ENCODE measurements around the gene IL32. TPM values are rescaled to one million over a fixed set of nuclear protein-coding genes. Genes with fewer than 3 reads are reported as not detected.
A peak's percentile ranks its signal among the peaks of the same experiment; 100 is the strongest.

The IL32 gene
- total RNA-seq, 4 donors from 2014 or later, result 21.9 to 720 (median 492) TPM

DNA sequence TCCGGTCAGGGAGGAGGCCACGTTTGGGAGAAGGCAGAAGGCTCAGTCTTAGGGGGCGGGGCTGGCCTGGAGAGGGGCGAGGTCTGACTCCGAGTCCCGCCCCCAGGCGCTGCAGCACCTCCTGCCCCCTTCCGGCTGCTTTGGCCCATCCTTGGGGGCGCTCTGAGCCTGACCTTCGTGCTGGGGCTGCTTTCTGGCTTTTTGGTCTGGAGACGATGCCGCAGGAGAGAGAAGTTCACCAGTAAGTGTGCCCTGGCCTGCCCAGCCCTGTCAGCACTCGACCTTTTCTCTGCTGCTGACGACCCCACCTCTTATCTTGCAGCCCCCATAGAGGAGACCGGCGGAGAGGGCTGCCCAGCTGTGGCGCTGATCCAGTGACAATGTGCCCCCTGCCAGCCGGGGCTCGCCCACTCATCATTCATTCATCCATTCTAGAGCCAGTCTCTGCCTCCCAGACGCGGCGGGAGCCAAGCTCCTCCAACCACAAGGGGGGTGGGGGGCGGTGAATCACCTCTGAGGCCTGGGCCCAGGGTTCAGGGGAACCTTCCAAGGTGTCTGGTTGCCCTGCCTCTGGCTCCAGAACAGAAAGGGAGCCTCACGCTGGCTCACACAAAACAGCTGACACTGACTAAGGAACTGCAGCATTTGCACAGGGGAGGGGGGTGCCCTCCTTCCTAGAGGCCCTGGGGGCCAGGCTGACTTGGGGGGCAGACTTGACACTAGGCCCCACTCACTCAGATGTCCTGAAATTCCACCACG, 43.8 kb upstream of the IL32 start:
- H3K9me3 ChIP-seq, result no peaks in the 10 kb centered on the region
- H3K4me1 ChIP-seq, result peaks cover 24 to 57% (median 45%) of the 10 kb centered on the region in 4 donors
- peak overlapping the region; percentile 92 to 94 (median 93) for H3K27ac ChIP-seq
- H3K4me3 ChIP-seq, result peak overlapping the region; percentile 45 to 66 (median 54)
- intact Hi-C loops (cut with DNase I; ENCODE audit: low total_unique reads) (loop anchor here (2.0 kb wide), 1 partner anchor 347 kb away; no protein-coding TSS in a partner anchor), in situ Hi-C loops (cut with MboI; ENCODE audit: low pct_ligation_motif_present in 1 of 4, low pct_unique_long_range_greater_than_20kb in 1 of 4, low sequenced_read_pairs in 3 of 4) (no loop called here)
- no peaks in the 10 kb centered on the region for H3K36me3 ChIP-seq
- TF ChIP-seq EP300 (IDR thresholded peaks at IDR 0.05; ENCODE audit: low read depth) (no peak), POLR2A (IDR thresholded peaks at IDR 0.05) (peak; percentile 6), POLR2AphosphoS5 (IDR thresholded peaks at IDR 0.05) (no peak), CTCF (IDR thresholded peaks at IDR 0.05) (peak in 4 of 5 experiments; percentile 32 to 48 (median 37))
- WGBS, 2 donors (ENCODE audit: low coverage in 1 of 2), result 21% methylated on average over 23 of the region's 25 CpGs; no CpG with 5 or more reads in 1 of the 2 donors
- peak; percentile 87 for DNase-seq
- H3K27me3 ChIP-seq, result peaks cover 21% of the 10 kb centered on the region

- H3K27ac ChIP-seq, result peak overlapping the region; percentile 92 to 94 (median 93)
- H3K4me1 ChIP-seq, result peaks cover 24 to 57% (median 45%) of the 10 kb centered on the region in 4 donors
- in situ Hi-C loops (cut with MboI; ENCODE audit: low pct_ligation_motif_present in 1 of 4, low pct_unique_long_range_greater_than_20kb in 1 of 4, low sequenced_read_pairs in 3 of 4), result no loop called here
- H3K4me3 ChIP-seq, result peak overlapping the region in 2 of 4 donors; percentile 60 to 66
- WGBS, 2 donors (ENCODE audit: low coverage in 1 of 2), result 15 to 20% methylated on average over 4 to 8 of the region's 8 CpGs
- intact Hi-C loops (cut with DNase I; ENCODE audit: low total_unique reads), result loop anchor here (2.0 kb wide), 1 partner anchor 347 kb away; no protein-coding TSS in a partner anchor
- peaks cover 20% of the 10 kb centered on the region for H3K27me3 ChIP-seq
- TF ChIP-seq CTCF (IDR thresholded peaks at IDR 0.05) (peak in 1 of 5 experiments; percentile 11), POLR2A (IDR thresholded peaks at IDR 0.05) (no peak), POLR2AphosphoS5 (IDR thresholded peaks at IDR 0.05) (peak; percentile 66 to 77 (median 76))
- peak; percentile 88 for DNase-seq
- H3K36me3 ChIP-seq, result no peaks in the 10 kb centered on the region
- H3K9me3 ChIP-seq, result no peaks in the 10 kb centered on the region
Measured at GRCh38 chr16:3022208-3022683, 43.2 kb upstream of the IL32 start.

GRCh38 chr16:3022684-3023414, 42.6 kb upstream of the IL32 start:
- Histone ChIP-seq H3K36me3 (no peaks in the 10 kb centered on the region), H3K27ac (peak overlapping the region; percentile 92 to 94 (median 93)), H3K9me3 (no peaks in the 10 kb centered on the region), H3K4me3 (peak overlapping the region in 3 of 4 donors; percentile 47 to 68 (median 55)), H3K27me3 (peaks cover 14% of the 10 kb centered on the region), H3K4me1 (peaks cover 24 to 59% (median 46%) of the 10 kb centered on the region in 4 donors)
- intact Hi-C loops (cut with DNase I; ENCODE audit: low total_unique reads), result loop anchor here (2.0 kb wide), 1 partner anchor 348 kb away; no protein-coding TSS in a partner anchor
- WGBS, 2 donors (ENCODE audit: low coverage in 1 of 2), result 48% methylated on average over 8 of the region's 8 CpGs; no CpG with 5 or more reads in 1 of the 2 donors
- in situ Hi-C loops (cut with MboI; ENCODE audit: low pct_ligation_motif_present in 1 of 4, low pct_unique_long_range_greater_than_20kb in 1 of 4, low sequenced_read_pairs in 3 of 4), result no loop called here
- DNase-seq, result no peak
- TF ChIP-seq CTCF (IDR thresholded peaks at IDR 0.05), result no peak
- no peak for TF ChIP-seq POLR2A (IDR thresholded peaks at IDR 0.05)
- TF ChIP-seq EP300 (IDR thresholded peaks at IDR 0.05; ENCODE audit: low read depth), result no peak
- no peak for TF ChIP-seq POLR2AphosphoS5 (IDR thresholded peaks at IDR 0.05)

DNA sequence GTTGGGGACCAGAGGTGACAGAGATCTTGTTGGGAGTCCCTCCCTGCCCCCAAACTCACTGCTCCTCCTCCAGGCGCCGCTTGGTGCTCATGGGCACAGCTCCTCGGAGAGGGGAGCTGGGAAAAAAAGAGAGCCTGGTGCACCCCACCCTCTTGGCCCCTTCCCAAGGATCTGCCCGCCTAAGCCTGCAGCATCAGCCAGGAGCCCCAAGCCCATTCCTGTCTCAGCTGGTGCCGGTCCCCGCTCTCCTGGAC, 42.1 kb upstream of the IL32 start:
- Histone ChIP-seq H3K36me3 (no peaks in the 10 kb centered on the region), H3K4me1 (peaks cover 21 to 59% (median 48%) of the 10 kb centered on the region in 4 donors), H3K4me3 (peak overlapping the region; percentile 47 to 68 (median 61)), H3K9me3 (no peaks in the 10 kb centered on the region), H3K27ac (peak overlapping the region; percentile 92 to 94 (median 93)), H3K27me3 (peaks cover 9% of the 10 kb centered on the region)
- intact Hi-C loops (cut with DNase I; ENCODE audit: low total_unique reads) (loop anchor here (2.0 kb wide), 1 partner anchor 349 kb away; no protein-coding TSS in a partner anchor), in situ Hi-C loops (cut with MboI; ENCODE audit: low pct_ligation_motif_present in 1 of 4, low pct_unique_long_range_greater_than_20kb in 1 of 4, low sequenced_read_pairs in 3 of 4) (no loop called here)
- WGBS, 2 donors (ENCODE audit: low coverage in 1 of 2), result 15% methylated on average over 6 of the region's 6 CpGs; no CpG with 5 or more reads in 1 of the 2 donors
- DNase-seq, result no peak
- TF ChIP-seq CTCF (IDR thresholded peaks at IDR 0.05) (no peak), POLR2AphosphoS5 (IDR thresholded peaks at IDR 0.05) (no peak), EP300 (IDR thresholded peaks at IDR 0.05; ENCODE audit: low read depth) (no peak), POLR2A (IDR thresholded peaks at IDR 0.05) (no peak)
